Vagina (tissue), 2 donors: ENCODE measurements around the gene PRR5.

Experiments used
- CTCF ChIP-seq, 3 experiments: fragments of 450-650 bp in 2 of 3; fragments of 200-600 bp in 1 of 3; sonication (generic) in 1 of 3; IDR thresholded peaks; one replicate each; pipeline ENCODE4 v1.5.1; 2017 to 2019; ENCODE audit warnings: antibody characterized with exemption in 3 of 3, mild to moderate bottlenecking in 2 of 3, moderate library complexity in 2 of 3
- POLR2A ChIP-seq, 2 donors: fragments of 450-650 bp; IDR thresholded peaks; one replicate each; pipeline ENCODE4 v1.6.1; 2017; ENCODE audit warnings: antibody characterized with exemption in 2 of 2, mild to moderate bottlenecking in 2 of 2, moderate library complexity in 2 of 2

- TF ChIP-seq CTCF (IDR thresholded peaks at IDR 0.05) (no peak), POLR2A (IDR thresholded peaks at IDR 0.05) (no peak)
These were observed 63.7 kb downstream of the PRR5 start for GRCh38 chr22:44765571-44766285.
